Neuronal stem cell (in vitro differentiated cells): ENCODE results near the gene ROS1.

Source experiments
- DNase-seq: peaks from one replicate; pipeline ENCODE4 v3.0.0-alpha.2; 2013; ENCODE audit warnings: low spot score
- H2AFZ ChIP-seq: one replicate; pipeline ENCODE4 v1.6.1; 2013; ENCODE audit warnings: mild to moderate bottlenecking, low read length, inconsistent platforms
- H2AK5ac ChIP-seq: 2 replicates; pipeline ENCODE4 v1.6.1; 2013; ENCODE audit warnings: low read depth, mild to moderate bottlenecking, inconsistent platforms, low read length, moderate library complexity, mixed read lengths
- H2BK120ac ChIP-seq: 2 replicates; pipeline ENCODE4 v1.6.1; 2013; ENCODE audit warnings: low read depth, mild to moderate bottlenecking, inconsistent platforms, low read length, moderate library complexity, mixed read lengths
- H2BK12ac ChIP-seq: one replicate; pipeline ENCODE4 v1.6.1; 2013; ENCODE audit warnings: low read length, inconsistent platforms
- H2BK15ac ChIP-seq: 2 replicates; pipeline ENCODE4 v1.6.1; 2013; ENCODE audit warnings: mild to moderate bottlenecking, low read length, inconsistent platforms, mixed read lengths
- H2BK5ac ChIP-seq: one replicate; pipeline ENCODE4 v1.6.1; 2013; ENCODE audit warnings: inconsistent platforms, mild to moderate bottlenecking, low read length, moderate library complexity
- H3K14ac ChIP-seq: one replicate; pipeline ENCODE4 v1.6.1; 2013; ENCODE audit warnings: low read length, inconsistent platforms
- H3K18ac ChIP-seq: 2 replicates; pipeline ENCODE4 v1.6.1; 2013; ENCODE audit warnings: low read length, inconsistent platforms
- H3K23ac ChIP-seq: 2 replicates; pipeline ENCODE4 v1.6.1; 2013; ENCODE audit warnings: low read depth, mild to moderate bottlenecking, mixed read lengths, low read length, inconsistent platforms; ENCODE audit not compliant: poor library complexity
- H3K27ac ChIP-seq: replicated peaks from 3 replicates; pipeline ENCODE4 v1.5.1; 2013; ENCODE audit warnings: low read length, inconsistent platforms
- H3K27me3 ChIP-seq, 3 experiments: 2 replicates each; pipeline ENCODE4 v1.6.1; 2013; ENCODE audit warnings: low read length in 3 of 3, mild to moderate bottlenecking in 2 of 3, inconsistent platforms in 1 of 3, low read depth in 1 of 3, mixed read lengths in 1 of 3, moderate library complexity in 1 of 3; ENCODE audit not compliant: control insufficient read depth in 3 of 3, insufficient read depth in 3 of 3
- H3K36me3 ChIP-seq, 2 donors: replicated peaks in 1 of 2; 2 replicates each; pipeline ENCODE4 v1.6.1; 2013; ENCODE audit warnings: low read length in 2 of 2; ENCODE audit not compliant: control insufficient read depth in 2 of 2, insufficient read depth in 2 of 2
- H3K4ac ChIP-seq: 2 replicates; pipeline ENCODE4 v1.6.1; 2013; ENCODE audit warnings: inconsistent platforms, mild to moderate bottlenecking, low read length, moderate library complexity
- H3K4me1 ChIP-seq, 2 donors: 1 replicate in 1 of 2; 2 replicates in 1 of 2; pipeline ENCODE4 v1.6.1; 2013; ENCODE audit warnings: low read length in 2 of 2, low read depth in 1 of 2; ENCODE audit not compliant: control insufficient read depth in 2 of 2, insufficient read depth in 1 of 2
- H3K4me2 ChIP-seq: one replicate; pipeline ENCODE4 v1.6.1; 2013; ENCODE audit warnings: mild to moderate bottlenecking, low read length, inconsistent platforms; ENCODE audit not compliant: insufficient read depth, poor library complexity, severe bottlenecking
- H3K4me3 ChIP-seq, 2 donors: 2 replicates each; pipeline ENCODE4 v1.5.1; 2013; ENCODE audit warnings: low read length in 2 of 2, mild to moderate bottlenecking in 2 of 2, inconsistent platforms in 1 of 2, moderate library complexity in 1 of 2
- H3K79me1 ChIP-seq: one replicate; pipeline ENCODE4 v1.6.1; 2013; ENCODE audit warnings: low read depth, mild to moderate bottlenecking, inconsistent platforms, low read length, moderate library complexity
- H3K9ac ChIP-seq: one replicate; pipeline ENCODE4 v1.6.1; 2013; ENCODE audit warnings: mild to moderate bottlenecking, low read depth, low read length, inconsistent platforms; ENCODE audit not compliant: poor library complexity
- H3K9me3 ChIP-seq, 2 donors: replicated peaks in 1 of 2; 2 replicates each; pipeline versions ENCODE3 to v1.6.1; 2013; ENCODE audit warnings: low read length in 2 of 2, mild to moderate bottlenecking in 2 of 2, inconsistent platforms in 1 of 2, low read depth in 1 of 2, mixed read lengths in 1 of 2, moderate library complexity in 1 of 2; ENCODE audit not compliant: control insufficient read depth in 2 of 2, insufficient read depth in 1 of 2
- H4K8ac ChIP-seq: one replicate; pipeline ENCODE4 v1.6.1; 2013; ENCODE audit warnings: low read depth, mild to moderate bottlenecking, inconsistent platforms, low read length, moderate library complexity
- H4K91ac ChIP-seq: one replicate; pipeline ENCODE4 v1.6.1; 2013; ENCODE audit warnings: low read length, low read depth, mild to moderate bottlenecking, inconsistent platforms; ENCODE audit not compliant: poor library complexity
- WGBS, 2 donors: extraction: QIAGEN DNeasy Blood & Tissue Kit; methylation state at CpG; one replicate each; pipeline ENCODE4 v1.1.7; 2013; ENCODE audit warnings: missing lambda C conversion rate in 2 of 2, mixed read lengths in 1 of 2; ENCODE audit not compliant: insufficient read length in 2 of 2, insufficient replicate concordance in 1 of 2; ENCODE audit errors: extremely low coverage in 2 of 2; 5-methylcytosine and 5-hydroxymethylcytosine counted together

The ROS1 gene

GRCh38 chr6:117309611-117310010, 116.1 kb downstream of the ROS1 start:
- no peak overlapping the region for H2BK12ac ChIP-seq

GRCh38 chr6:117309069-117309468, 116.7 kb downstream of the ROS1 start:
- Histone ChIP-seq H3K27me3 (no peaks in the 10 kb centered on the region), H3K4me2 (no peak overlapping the region), H4K8ac (no peak overlapping the region), H2BK15ac (no peak overlapping the region), H3K27ac (no peak overlapping the region), H2AFZ (no peak overlapping the region), H3K23ac (no peak overlapping the region), H3K4me3 (no peak overlapping the region), H2AK5ac (no peak overlapping the region), H2BK120ac (no peak overlapping the region), H4K91ac (no peak overlapping the region), H3K14ac (no peak overlapping the region), H3K9me3 (no peaks in the 10 kb centered on the region), H2BK12ac (no peak overlapping the region), H3K36me3 (no peaks in the 10 kb centered on the region), H3K9ac (no peak overlapping the region), H3K4ac (no peak overlapping the region), H2BK5ac (no peak overlapping the region), H3K18ac (no peak overlapping the region), H3K4me1 (peaks cover 0 to 1% of the 10 kb centered on the region in 2 donors), H3K79me1 (no peaks in the 10 kb centered on the region)
- no peak for DNase-seq
- WGBS, 2 donors = no CpG with 5 or more reads among the region's 3 CpGs

More at GRCh38 chr6:117309611-117310010, 116.1 kb downstream of the ROS1 start:
- DNase-seq = no peak
- Histone ChIP-seq H2BK15ac (no peak overlapping the region), H2AK5ac (no peak overlapping the region), H3K36me3 (no peaks in the 10 kb centered on the region), H3K14ac (no peak overlapping the region), H3K79me1 (no peaks in the 10 kb centered on the region), H3K27ac (no peak overlapping the region), H3K4me1 (peaks cover 0 to 1% of the 10 kb centered on the region in 2 donors), H2BK120ac (no peak overlapping the region), H4K91ac (no peak overlapping the region), H3K4ac (no peak overlapping the region), H3K23ac (no peak overlapping the region), H3K4me3 (no peak overlapping the region), H2AFZ (no peak overlapping the region), H3K9me3 (no peaks in the 10 kb centered on the region), H3K27me3 (no peaks in the 10 kb centered on the region), H3K4me2 (no peak overlapping the region), H3K18ac (no peak overlapping the region), H4K8ac (no peak overlapping the region), H2BK5ac (no peak overlapping the region), H3K9ac (no peak overlapping the region)

- H2BK120ac ChIP-seq = no peak overlapping the region
- no peak overlapping the region for H3K4me2 ChIP-seq
- H3K18ac ChIP-seq = no peak overlapping the region
- H2AK5ac ChIP-seq = no peak overlapping the region
- no peak overlapping the region for H3K23ac ChIP-seq
- no peaks in the 10 kb centered on the region for H3K9me3 ChIP-seq
- H3K4me3 ChIP-seq = no peak overlapping the region
- H3K4ac ChIP-seq = no peak overlapping the region
- H3K4me1 ChIP-seq = no peaks in the 10 kb centered on the region
- H3K27ac ChIP-seq = no peak overlapping the region
- no peaks in the 10 kb centered on the region for H3K27me3 ChIP-seq
- no peak for DNase-seq
- H2AFZ ChIP-seq = no peak overlapping the region
- H3K36me3 ChIP-seq = no peaks in the 10 kb centered on the region
- H2BK15ac ChIP-seq = no peak overlapping the region
- H4K91ac ChIP-seq = no peak overlapping the region
- no peak overlapping the region for H2BK5ac ChIP-seq
- no peak overlapping the region for H2BK12ac ChIP-seq
- no peak overlapping the region for H3K9ac ChIP-seq
- no peak overlapping the region for H4K8ac ChIP-seq
- H3K79me1 ChIP-seq = no peaks in the 10 kb centered on the region
- WGBS, 2 donors = no CpG with 5 or more reads among the region's 3 CpGs
- H3K14ac ChIP-seq = no peak overlapping the region
Observed at GRCh38 chr6:117307655-117308054, 118.1 kb downstream of the ROS1 start.

- no peak overlapping the region for H3K4me2 ChIP-seq
- H2BK5ac ChIP-seq = no peak overlapping the region
- H3K18ac ChIP-seq = no peak overlapping the region
- no peak overlapping the region for H3K9ac ChIP-seq
- H3K79me1 ChIP-seq = no peaks in the 10 kb centered on the region
- H4K91ac ChIP-seq = no peak overlapping the region
- no peak overlapping the region for H3K23ac ChIP-seq
- H2AFZ ChIP-seq = no peak overlapping the region
- no peaks in the 10 kb centered on the region for H3K27me3 ChIP-seq
- H3K14ac ChIP-seq = no peak overlapping the region
- no peak overlapping the region for H3K4ac ChIP-seq
- no CpG with 5 or more reads among the region's 3 CpGs for WGBS, 2 donors
- no peak overlapping the region for H2BK120ac ChIP-seq
- no peaks in the 10 kb centered on the region for H3K9me3 ChIP-seq
- DNase-seq = no peak
- no peak overlapping the region for H2AK5ac ChIP-seq
- H3K4me1 ChIP-seq = no peaks in the 10 kb centered on the region
- no peak overlapping the region for H4K8ac ChIP-seq
- no peak overlapping the region for H3K4me3 ChIP-seq
- no peak overlapping the region for H2BK15ac ChIP-seq
- no peak overlapping the region for H2BK12ac ChIP-seq
- H3K36me3 ChIP-seq = no peaks in the 10 kb centered on the region
- H3K27ac ChIP-seq = no peak overlapping the region
Observed at GRCh38 chr6:117306227-117306790, 119.4 kb downstream of the ROS1 start.
